GM18502 (cell line): Measurements from ENCODE around the gene FAM180A.
"Not testable (repeated sequence)": the region's sequence is repeated elsewhere in the genome, so short reads cannot be mapped to it uniquely, and the experiment has no call there.

Source experiments
- ATAC-seq: cut with Tn5 transposase; IDR thresholded peaks from one replicate; pipeline ENCODE4 v1.9.1; 2021; ENCODE audit warnings: mild to moderate bottlenecking; ENCODE audit not compliant: unreplicated experiment, poor library complexity

FAM180A gene

GRCh38 chr7:135748770-135749169 is at the start of gene FAM180A:
FAM180A (minus strand) TSS chr7:135748813; CDS start chr7:135748580, 233 bp downstream.
- ATAC-seq = no peak

- ATAC-seq = no peak
Observed at GRCh38 chr7:135798095-135798494, 49.5 kb upstream of the FAM180A start.

- ATAC-seq = no peak
Observed at GRCh38 chr7:135795846-135796570, 47.4 kb upstream of the FAM180A start.

- ATAC-seq = no peak
Observed at GRCh38 chr7:135793841-135794240, 45.2 kb upstream of the FAM180A start.

GRCh38 chr7:135792866-135793265 is 44.3 kb upstream of the FAM180A start:
- no peak for ATAC-seq

- no peak for ATAC-seq
Observed at GRCh38 chr7:135792363-135792668, 43.7 kb upstream of the FAM180A start.

GRCh38 chr7:135791543-135792362 is 43.1 kb upstream of the FAM180A start:
- no peak for ATAC-seq

GRCh38 chr7:135790371-135790977 is 41.9 kb upstream of the FAM180A start:
- ATAC-seq = no peak

- no peak for ATAC-seq
Observed at GRCh38 chr7:135789956-135790355, 41.3 kb upstream of the FAM180A start.

GRCh38 chr7:135789431-135789830 is 40.8 kb upstream of the FAM180A start:
- no peak for ATAC-seq

- no peak for ATAC-seq
Observed at GRCh38 chr7:135786911-135787310, 38.3 kb upstream of the FAM180A start.

- no peak for ATAC-seq
Observed at GRCh38 chr7:135785065-135785464, 36.5 kb upstream of the FAM180A start.

- no peak for ATAC-seq
Observed at GRCh38 chr7:135784013-135784412, 35.4 kb upstream of the FAM180A start.

GRCh38 chr7:135782801-135783200 is 34.2 kb upstream of the FAM180A start:
- ATAC-seq = no peak

- no peak for ATAC-seq
Observed at GRCh38 chr7:135782377-135782776, 33.8 kb upstream of the FAM180A start.

- no peak for ATAC-seq
Observed at GRCh38 chr7:135777626-135778398, 29.2 kb upstream of the FAM180A start.

GRCh38 chr7:135775915-135776314 is 27.3 kb upstream of the FAM180A start:
- not testable (repeated sequence) for ATAC-seq

GRCh38 chr7:135775230-135775629 is 26.6 kb upstream of the FAM180A start:
- no peak for ATAC-seq

- no peak for ATAC-seq
Observed at GRCh38 chr7:135774284-135774683, 25.7 kb upstream of the FAM180A start.

- ATAC-seq = no peak
Observed at GRCh38 chr7:135773464-135773863, 24.9 kb upstream of the FAM180A start.
